ENCODE data around the gene UROS.

- TF ChIP-seq CTCF (IDR thresholded peaks at IDR 0.05; ENCODE audit: borderline replicate concordance, extremely low read depth, low read length, poor library complexity, severe bottlenecking) (no peak), EZH2 (IDR thresholded peaks at IDR 0.05; ENCODE audit: borderline replicate concordance, low read depth, low read length, severe bottlenecking) (no peak)
These were observed 5.3 kb upstream of the UROS start for GRCh38 chr10:125828311-125828710.
